GM18498 (cell line): ENCODE measurements around the gene ZC3H13.

Experiments used
- ATAC-seq: cut with Tn5 transposase; IDR thresholded peaks from one replicate; pipeline ENCODE4 v1.9.1; 2021; ENCODE audit warnings: mild to moderate bottlenecking, moderate library complexity; ENCODE audit not compliant: unreplicated experiment

Gene ZC3H13

GRCh38 chr13:45941261-45941660 is 111.3 kb downstream of the ZC3H13 start:
- no peak for ATAC-seq

GRCh38 chr13:45940061-45940460 is 112.5 kb downstream of the ZC3H13 start:
- no peak for ATAC-seq

GRCh38 chr13:45936621-45937020 is 115.9 kb downstream of the ZC3H13 start:
- ATAC-seq, result no peak

GRCh38 chr13:45934283-45934682 is 118.3 kb downstream of the ZC3H13 start:
- no peak for ATAC-seq

GRCh38 chr13:45933203-45933908 is 119.2 kb downstream of the ZC3H13 start:
- no peak for ATAC-seq

- ATAC-seq, result no peak
These were observed 119.9 kb downstream of the ZC3H13 start for GRCh38 chr13:45932676-45933075.

- ATAC-seq, result no peak
These were observed 120.4 kb downstream of the ZC3H13 start for GRCh38 chr13:45932172-45932571.

- no peak for ATAC-seq
These were observed 121.3 kb downstream of the ZC3H13 start for GRCh38 chr13:45931211-45931610.

- ATAC-seq, result no peak
These were observed 122.4 kb downstream of the ZC3H13 start for GRCh38 chr13:45930177-45930576.

- no peak for ATAC-seq
These were observed 123.7 kb downstream of the ZC3H13 start for GRCh38 chr13:45928843-45929242.

- no peak for ATAC-seq
These were observed 124.4 kb downstream of the ZC3H13 start for GRCh38 chr13:45928176-45928575.

GRCh38 chr13:45926741-45927140 is 125.8 kb downstream of the ZC3H13 start:
- ATAC-seq, result no peak

- ATAC-seq, result no peak
These were observed 127.4 kb downstream of the ZC3H13 start for GRCh38 chr13:45925151-45925550.

- no peak for ATAC-seq
These were observed 131.3 kb downstream of the ZC3H13 start for GRCh38 chr13:45921162-45921736.

- ATAC-seq, result no peak
These were observed 133.9 kb downstream of the ZC3H13 start for GRCh38 chr13:45918597-45918996.

- no peak for ATAC-seq
These were observed 135.5 kb downstream of the ZC3H13 start for GRCh38 chr13:45917019-45917418.

- ATAC-seq, result no peak
These were observed 136.7 kb downstream of the ZC3H13 start for GRCh38 chr13:45915686-45916439.

- ATAC-seq, result no peak
These were observed 142.9 kb downstream of the ZC3H13 start for GRCh38 chr13:45909673-45910072.

- no peak for ATAC-seq
These were observed 143.5 kb downstream of the ZC3H13 start for GRCh38 chr13:45909089-45909488.

GRCh38 chr13:45907503-45907902 is 145.0 kb downstream of the ZC3H13 start:
- ATAC-seq, result no peak
